OCI-LY1 (cell line): Measurements from ENCODE around the gene CAPN11.

Experiments used
- EZH2 ChIP-seq: fragments of 200-600 bp; sonication (generic), shearing (Covaris generic); IDR thresholded peaks from 2 replicates; pipeline ENCODE4 v1.8.0; 2017; ENCODE audit warnings: borderline replicate concordance, mixed run types, mild to moderate bottlenecking, antibody characterized with exemption, low read length, moderate library complexity, mixed read lengths
- TF ChIP-seq, protein P1 (sequence below): fragments of 200-600 bp; sonication (generic), shearing (Covaris generic); IDR thresholded peaks from 2 replicates; pipeline ENCODE4 v1.5.1; 2017; ENCODE audit warnings: mild to moderate bottlenecking, antibody characterized with exemption, low read length, moderate library complexity, mixed read lengths

- no peak for TF ChIP-seq EZH2
- TF ChIP-seq, protein P1, sequence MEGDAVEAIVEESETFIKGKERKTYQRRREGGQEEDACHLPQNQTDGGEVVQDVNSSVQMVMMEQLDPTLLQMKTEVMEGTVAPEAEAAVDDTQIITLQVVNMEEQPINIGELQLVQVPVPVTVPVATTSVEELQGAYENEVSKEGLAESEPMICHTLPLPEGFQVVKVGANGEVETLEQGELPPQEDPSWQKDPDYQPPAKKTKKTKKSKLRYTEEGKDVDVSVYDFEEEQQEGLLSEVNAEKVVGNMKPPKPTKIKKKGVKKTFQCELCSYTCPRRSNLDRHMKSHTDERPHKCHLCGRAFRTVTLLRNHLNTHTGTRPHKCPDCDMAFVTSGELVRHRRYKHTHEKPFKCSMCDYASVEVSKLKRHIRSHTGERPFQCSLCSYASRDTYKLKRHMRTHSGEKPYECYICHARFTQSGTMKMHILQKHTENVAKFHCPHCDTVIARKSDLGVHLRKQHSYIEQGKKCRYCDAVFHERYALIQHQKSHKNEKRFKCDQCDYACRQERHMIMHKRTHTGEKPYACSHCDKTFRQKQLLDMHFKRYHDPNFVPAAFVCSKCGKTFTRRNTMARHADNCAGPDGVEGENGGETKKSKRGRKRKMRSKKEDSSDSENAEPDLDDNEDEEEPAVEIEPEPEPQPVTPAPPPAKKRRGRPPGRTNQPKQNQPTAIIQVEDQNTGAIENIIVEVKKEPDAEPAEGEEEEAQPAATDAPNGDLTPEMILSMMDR, result no peak
Measured at GRCh38 chr6:44135875-44136274, 22.7 kb upstream of the CAPN11 start.
